Lung (tissue), 12 donors: Measurements from ENCODE around the gene THSD7B. TPM values are rescaled to one million over a fixed set of nuclear protein-coding genes. Genes with fewer than 3 reads are reported as not detected.

Experiments used
- ATAC-seq: fragments of 200-7000 bp; cut with Tn5 transposase; one replicate; pipeline ENCODE4 v1.9.1; 2020; ENCODE audit warnings: moderate number of reproducible peaks; ENCODE audit not compliant: insufficient read depth, low FRiP score
- DNase-seq, 3 donors: peaks; one replicate each; pipeline ENCODE4 v3.0.0-alpha.2; 2013 to 2017
- H3K27ac ChIP-seq, 2 donors: one replicate each; pipeline ENCODE4 v1.5.1; 2013; ENCODE audit warnings: mild to moderate bottlenecking in 2 of 2, moderate library complexity in 2 of 2, control low read depth in 1 of 2, inconsistent platforms in 1 of 2, low read depth in 1 of 2, low read length in 1 of 2
- H3K27me3 ChIP-seq, 3 donors: one replicate each; pipeline ENCODE4 v1.5.1; 2013; ENCODE audit warnings: low read length in 2 of 3; ENCODE audit not compliant: control insufficient read depth in 3 of 3, insufficient read depth in 3 of 3
- H3K36me3 ChIP-seq, 4 donors: one replicate each; pipeline ENCODE4 v1.5.1; 2013; ENCODE audit warnings: low read length in 4 of 4, mild to moderate bottlenecking in 1 of 4, moderate library complexity in 1 of 4; ENCODE audit not compliant: control insufficient read depth in 4 of 4, insufficient read depth in 4 of 4
- H3K4me1 ChIP-seq, 5 donors: one replicate each; pipeline ENCODE4 v1.5.1; 2013; ENCODE audit warnings: low read length in 5 of 5, mild to moderate bottlenecking in 2 of 5, moderate library complexity in 1 of 5; ENCODE audit not compliant: control insufficient read depth in 5 of 5, insufficient read depth in 5 of 5
- H3K4me3 ChIP-seq: one replicate; pipeline ENCODE4 v1.5.1; 2013; ENCODE audit warnings: mild to moderate bottlenecking, control low read depth, moderate library complexity
- H3K9ac ChIP-seq, 2 donors: one replicate each; pipeline ENCODE4 v1.5.1; 2013; ENCODE audit warnings: low read length in 2 of 2, control low read depth in 1 of 2; ENCODE audit not compliant: insufficient read depth in 1 of 2
- H3K9me3 ChIP-seq, 4 donors: one replicate each; pipeline ENCODE4 v1.5.1; 2013; ENCODE audit warnings: low read length in 3 of 4, mild to moderate bottlenecking in 1 of 4, moderate library complexity in 1 of 4; ENCODE audit not compliant: control insufficient read depth in 4 of 4, insufficient read depth in 3 of 4
- WGBS, 2 donors: extraction: QIAGEN DNeasy Blood & Tissue Kit; methylation state at CpG; one replicate each; pipeline ENCODE4 v1.1.7; 2013; 5-methylcytosine and 5-hydroxymethylcytosine counted together
- polyA plus RNA-seq, 2 donors: library from polyadenylated mRNA; stranded (reverse); fragments of 200-250 nt; gene quantifications; one replicate each; pipeline ENCODE4 v1.2.1, GENCODE V29; 2013
- total RNA-seq, 2 donors: library from RNA; depleted of rRNA in 1 of 2; stranded (reverse); fragments of >200 nt in 1 of 2; gene quantifications; one replicate each; pipeline ENCODE4 v1.2.1, GENCODE V29; 2014 to 2021
- TF ChIP-seq, protein P1 (sequence below): IDR thresholded peaks from 2 replicates; pipeline ENCODE4 v1.5.1; 2012; ENCODE audit warnings: mild to moderate bottlenecking; ENCODE audit errors: control extremely low read depth, extremely low read depth
- donor health status: control.
- donor health status: control.
- donor health status: Bipolar disorder and iron deficiency.
- donor health status: healthy.
- donor health status: DM: yes; HTN: yes; CAD: no.

The THSD7B gene
- total and polyA plus RNA-seq, 4 donors, result 0.03 to 8.2 (median 0.14) TPM

DNA sequence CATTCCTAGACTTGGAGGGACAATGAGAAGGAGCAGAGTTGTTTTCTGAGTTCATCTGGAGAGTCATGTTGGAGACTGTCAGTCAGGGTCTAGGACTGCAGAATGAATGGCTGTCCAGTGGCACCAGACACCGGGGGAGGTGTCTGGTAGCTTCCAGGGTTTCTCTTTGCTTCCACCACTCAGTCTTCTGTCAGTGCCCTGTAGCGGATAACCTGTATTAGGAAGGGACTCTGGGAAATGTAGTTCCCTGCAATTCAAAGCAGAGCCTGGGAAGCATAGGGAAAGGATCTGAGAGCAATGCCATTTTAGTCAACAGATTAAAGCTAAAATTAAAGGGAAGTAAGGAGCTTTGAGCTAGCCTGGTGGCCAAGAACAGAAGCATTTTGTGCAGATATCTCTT lies 257.9 kb downstream of the THSD7B start:
- no peak for ATAC-seq
- H3K27me3 ChIP-seq, result no peaks in the 10 kb centered on the region
- TF ChIP-seq, protein P1, sequence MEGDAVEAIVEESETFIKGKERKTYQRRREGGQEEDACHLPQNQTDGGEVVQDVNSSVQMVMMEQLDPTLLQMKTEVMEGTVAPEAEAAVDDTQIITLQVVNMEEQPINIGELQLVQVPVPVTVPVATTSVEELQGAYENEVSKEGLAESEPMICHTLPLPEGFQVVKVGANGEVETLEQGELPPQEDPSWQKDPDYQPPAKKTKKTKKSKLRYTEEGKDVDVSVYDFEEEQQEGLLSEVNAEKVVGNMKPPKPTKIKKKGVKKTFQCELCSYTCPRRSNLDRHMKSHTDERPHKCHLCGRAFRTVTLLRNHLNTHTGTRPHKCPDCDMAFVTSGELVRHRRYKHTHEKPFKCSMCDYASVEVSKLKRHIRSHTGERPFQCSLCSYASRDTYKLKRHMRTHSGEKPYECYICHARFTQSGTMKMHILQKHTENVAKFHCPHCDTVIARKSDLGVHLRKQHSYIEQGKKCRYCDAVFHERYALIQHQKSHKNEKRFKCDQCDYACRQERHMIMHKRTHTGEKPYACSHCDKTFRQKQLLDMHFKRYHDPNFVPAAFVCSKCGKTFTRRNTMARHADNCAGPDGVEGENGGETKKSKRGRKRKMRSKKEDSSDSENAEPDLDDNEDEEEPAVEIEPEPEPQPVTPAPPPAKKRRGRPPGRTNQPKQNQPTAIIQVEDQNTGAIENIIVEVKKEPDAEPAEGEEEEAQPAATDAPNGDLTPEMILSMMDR, result no peak
- H3K4me3 ChIP-seq, result no peak overlapping the region
- no peak overlapping the region for H3K9ac ChIP-seq
- 63 to 72% methylated on average over 2 of the region's 2 CpGs for WGBS, 2 donors
- no peaks in the 10 kb centered on the region for H3K36me3 ChIP-seq
- no peaks in the 10 kb centered on the region for H3K4me1 ChIP-seq
- H3K9me3 ChIP-seq, result peaks cover 0 to 6% (median 0%) of the 10 kb centered on the region in 4 donors
- H3K27ac ChIP-seq, result no peak overlapping the region
- no peak for DNase-seq

DNA sequence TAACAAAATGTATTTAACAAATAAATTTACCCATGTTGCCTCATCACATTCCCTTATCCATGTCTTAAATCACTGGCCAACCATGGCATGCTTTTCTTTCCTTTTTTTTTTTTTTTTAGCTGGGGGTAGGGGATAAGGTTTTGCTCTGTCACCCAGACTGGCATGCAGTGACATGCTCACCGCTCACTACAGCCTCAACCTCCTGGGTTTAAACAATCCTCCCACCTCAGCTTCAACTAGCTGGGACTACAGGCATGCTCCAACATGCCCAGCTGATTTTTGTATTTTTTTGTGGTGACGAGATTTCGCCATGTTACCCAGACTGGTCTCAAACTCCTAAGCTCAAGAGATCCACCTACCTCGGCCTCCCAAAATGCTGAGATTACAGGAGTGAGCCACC lies 266.4 kb downstream of the THSD7B start:
- ATAC-seq (no peak), DNase-seq (no peak)
- Histone ChIP-seq H3K4me3 (no peak overlapping the region), H3K4me1 (no peaks in the 10 kb centered on the region), H3K27me3 (no peaks in the 10 kb centered on the region), H3K27ac (no peak overlapping the region), H3K9me3 (peaks cover 0 to 6% (median 0%) of the 10 kb centered on the region in 4 donors), H3K9ac (no peak overlapping the region), H3K36me3 (no peaks in the 10 kb centered on the region)
- TF ChIP-seq, protein P1, result no peak
- whole genome bisulfite sequencing, 2 donors, result 94% methylated on average over 4 of the region's 4 CpGs

DNA sequence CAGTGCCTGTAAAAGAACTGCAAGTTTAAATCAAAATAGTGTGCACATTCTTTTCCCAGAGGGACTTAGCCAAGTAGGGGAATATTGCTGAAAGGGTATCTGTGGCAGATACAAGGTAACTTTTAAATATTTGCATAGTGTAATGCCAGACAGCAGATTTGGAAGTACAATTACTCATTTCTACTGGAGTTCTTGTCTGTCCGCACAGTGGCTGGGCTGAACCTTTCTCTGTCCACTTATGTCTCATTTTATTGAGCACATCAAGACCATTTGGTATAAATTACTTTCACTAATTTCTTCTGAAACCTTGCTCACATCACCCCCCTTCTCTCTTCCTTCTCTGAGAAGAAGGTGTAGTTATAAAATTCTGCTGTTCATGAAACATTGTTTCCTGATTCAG lies 271.3 kb downstream of the THSD7B start:
- H3K4me1 ChIP-seq, result no peaks in the 10 kb centered on the region
- WGBS, 2 donors, result 93 to 97% methylated on average over 1 of the region's 1 CpG
- no peak overlapping the region for H3K4me3 ChIP-seq
- H3K36me3 ChIP-seq, result no peaks in the 10 kb centered on the region
- TF ChIP-seq, protein P1, result no peak
- DNase-seq (no peak), ATAC-seq (no peak)
- no peaks in the 10 kb centered on the region for H3K27me3 ChIP-seq
- no peak overlapping the region for H3K27ac ChIP-seq
- H3K9ac ChIP-seq, result no peak overlapping the region
- H3K9me3 ChIP-seq, result no peaks in the 10 kb centered on the region

DNA sequence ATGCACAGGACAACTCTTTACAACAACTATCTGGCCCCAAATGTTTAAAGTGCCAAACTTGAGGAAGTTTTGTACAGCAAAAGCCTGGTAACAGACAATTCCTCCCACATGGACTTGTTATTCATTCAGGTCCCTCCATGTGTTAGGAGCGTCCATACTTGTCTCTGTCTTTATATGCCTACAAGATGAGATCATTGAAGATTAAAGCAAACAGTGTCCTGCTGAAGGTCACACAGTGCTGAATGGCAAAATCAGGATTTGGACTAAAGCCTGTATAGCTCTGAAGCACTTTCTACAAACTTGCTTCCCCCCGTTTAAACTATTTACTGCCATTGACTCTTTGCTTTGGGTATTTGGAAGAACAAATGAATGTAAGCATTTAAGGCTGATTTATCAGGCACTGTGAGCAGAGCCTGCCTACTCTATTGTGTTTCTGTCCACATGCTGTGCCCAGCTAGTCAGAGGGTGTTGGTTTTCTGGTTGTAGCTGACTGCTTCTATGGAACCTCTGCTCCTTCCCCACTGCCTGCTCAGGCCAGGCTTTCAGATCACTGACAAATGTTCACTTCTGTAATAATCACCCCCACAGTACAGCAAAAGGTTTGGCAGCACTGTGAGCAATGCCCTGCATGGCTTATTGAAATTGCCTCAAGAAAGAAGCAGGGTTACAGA lies 274.3 kb downstream of the THSD7B start:
- H3K9me3 ChIP-seq, result no peaks in the 10 kb centered on the region
- DNase-seq, result no peak
- H3K27me3 ChIP-seq, result no peaks in the 10 kb centered on the region
- H3K27ac ChIP-seq, result no peak overlapping the region
- ATAC-seq, result peak; percentile 11
- TF ChIP-seq, protein P1, result no peak
- no peaks in the 10 kb centered on the region for H3K4me1 ChIP-seq
- H3K36me3 ChIP-seq, result no peaks in the 10 kb centered on the region
- H3K4me3 ChIP-seq, result no peak overlapping the region
- 77 to 80% methylated on average over 2 of the region's 2 CpGs for WGBS, 2 donors
- H3K9ac ChIP-seq, result no peak overlapping the region
